ENCODE data around the gene TMSB4X.

DNA sequence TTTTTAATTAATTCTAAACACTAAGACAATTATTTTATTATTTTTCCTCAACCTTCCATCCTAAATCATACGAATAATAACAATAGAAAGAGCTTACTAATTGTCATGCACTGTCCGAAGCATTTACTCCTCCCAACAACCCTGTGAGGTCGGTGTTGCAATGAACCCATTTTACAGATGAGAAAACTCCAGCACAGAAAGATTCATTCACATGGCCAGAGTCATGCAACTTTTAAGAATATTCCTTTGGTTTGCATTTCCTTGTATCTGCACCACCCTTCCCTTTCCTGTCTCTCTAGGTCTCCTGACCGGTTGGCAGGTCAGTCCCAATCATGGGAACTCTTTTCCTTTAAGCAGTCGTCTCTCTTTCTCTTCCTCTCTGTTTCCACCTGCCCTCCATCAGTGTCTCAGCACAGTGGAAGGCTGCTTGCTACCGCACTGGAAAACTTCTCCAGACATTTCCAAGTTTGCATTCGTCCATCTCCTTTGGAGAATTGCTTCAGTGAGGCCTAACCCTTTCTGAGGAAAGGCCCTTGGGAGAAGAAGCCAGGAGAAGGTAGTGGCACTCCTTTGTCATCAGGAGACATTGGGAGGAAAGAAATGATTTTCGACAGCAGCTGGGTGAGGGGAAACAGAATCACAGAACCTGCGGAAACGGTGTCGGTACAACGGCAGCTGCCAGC is 1.9 kb upstream of the TMSB4X start:
- TF ChIP-seq EZH2phosphoT487 (IDR thresholded peaks at IDR 0.05; ENCODE audit: insufficient read depth, low read depth) (no peak), EZH2 (IDR thresholded peaks at IDR 0.05; ENCODE audit: insufficient read depth, poor library complexity, severe bottlenecking) (no peak)
